Endothelial cell of umbilical vein (primary cell): ENCODE measurements around the gene LOXL1. TPM values are rescaled to one million over a fixed set of nuclear protein-coding genes. Genes with fewer than 3 reads are reported as not detected.

Source experiments
- BruUV-seq: library from RNA; stranded (reverse); fragments of 400-500 nt; replicated peaks from 2 replicates; lab custom pipeline; 2021; lab: Mats Ljungman, UMichigan
- CTCF ChIA-PET: fragments of 300-600, 350-600 bp; sonication (Branson Sonifier 250); formaldehyde crosslinking; loops from one replicate; lab custom pipeline; 2021; ENCODE audit warnings: antibody characterized with exemption, inconsistent platforms; lab: Charles Lee
- POLR2A ChIA-PET: fragments of 300-600, 350-600 bp; sonication (Branson Sonifier 250); formaldehyde crosslinking; loops from one replicate; lab custom pipeline; 2021; ENCODE audit warnings: antibody characterized with exemption, inconsistent platforms; lab: Charles Lee
- DNase-seq: peaks from one replicate; pipeline ENCODE4 v3.0.0-alpha.2; 2011; ENCODE audit warnings: low read depth, low spot score
- FAIRE-seq: peaks from 2 replicates; lab custom pipeline; 2011; peaks lifted over from hg19 to GRCh38; lab: Jason Lieb, UNC
- H2AFZ ChIP-seq: 2 replicates; pipeline ENCODE4 v1.6.0; 2012; ENCODE audit warnings: low read depth, low read length, control low read depth, inconsistent platforms
- H3K27ac ChIP-seq: 2 replicates; pipeline ENCODE4 v1.5.1; 2011; ENCODE audit warnings: low read depth, mild to moderate bottlenecking, control low read depth, low read length, moderate library complexity; ENCODE audit not compliant: insufficient read depth
- H3K27me3 ChIP-seq, 2 experiments: 2 replicates each; pipeline versions ENCODE4 v1.6.0 to v1.6.1; 2011; ENCODE audit warnings: low read length in 2 of 2, mixed read lengths in 1 of 2; ENCODE audit not compliant: control insufficient read depth in 2 of 2, insufficient read depth in 2 of 2
- H3K36me3 ChIP-seq, 2 experiments: 2 replicates in 1 of 2; 3 replicates in 1 of 2; pipeline ENCODE4 v1.5.1; 2011; ENCODE audit warnings: low read length in 2 of 2, mild to moderate bottlenecking in 1 of 2, moderate library complexity in 1 of 2; ENCODE audit not compliant: control insufficient read depth in 2 of 2, insufficient read depth in 2 of 2; ENCODE audit errors: extremely low read depth in 1 of 2
- H3K4me1 ChIP-seq: 3 replicates; pipeline ENCODE4 v1.5.1; 2011; ENCODE audit warnings: mild to moderate bottlenecking, low read length; ENCODE audit not compliant: control insufficient read depth, insufficient read depth; ENCODE audit errors: extremely low read depth
- H3K4me2 ChIP-seq: 2 replicates; pipeline ENCODE4 v1.6.1; 2011; ENCODE audit warnings: low read length, control low read depth, mixed read lengths; ENCODE audit not compliant: insufficient read depth
- H3K4me3 ChIP-seq, 3 experiments: fragments of 200-600 bp in 1 of 3; sonication (generic), shearing (Covaris generic) in 1 of 3; replicated peaks in 1 of 3; 2 replicates each; pipeline ENCODE4 v1.5.1; 2011 to 2016; ENCODE audit warnings: control low read depth in 3 of 3, low read length in 3 of 3, mild to moderate bottlenecking in 2 of 3, inconsistent platforms in 1 of 3, low read depth in 1 of 3, moderate library complexity in 1 of 3; ENCODE audit not compliant: insufficient read depth in 1 of 3
- H3K79me2 ChIP-seq: 2 replicates; pipeline ENCODE4 v1.6.0; 2012; ENCODE audit warnings: low read length, inconsistent platforms; ENCODE audit not compliant: control insufficient read depth, insufficient read depth
- H3K9ac ChIP-seq: replicated peaks from 2 replicates; pipeline ENCODE3; 2011; ENCODE audit warnings: low read length, control low read depth; ENCODE audit not compliant: insufficient read depth; ENCODE audit errors: extremely low read depth
- H3K9me1 ChIP-seq: replicated peaks from 3 replicates; pipeline ENCODE4 v1.6.0; 2011; ENCODE audit warnings: mild to moderate bottlenecking, low read length; ENCODE audit not compliant: control insufficient read depth, insufficient read depth; ENCODE audit errors: extremely low read depth
- H3K9me3 ChIP-seq: replicated peaks from 2 replicates; pipeline ENCODE4 v1.5.1; 2012; ENCODE audit warnings: low read length, inconsistent platforms; ENCODE audit not compliant: control insufficient read depth, insufficient read depth
- H4K20me1 ChIP-seq: replicated peaks from 2 replicates; pipeline ENCODE3; 2011; ENCODE audit warnings: mild to moderate bottlenecking, low read length; ENCODE audit not compliant: control insufficient read depth, insufficient read depth; ENCODE audit errors: extremely low read depth
- CTCF ChIP-seq, 2 donors: IDR thresholded peaks; 1 replicate in 1 of 2; 2 replicates in 1 of 2; pipeline ENCODE4 v1.5.1; 2011; ENCODE audit warnings: low read length in 2 of 2, mild to moderate bottlenecking in 2 of 2, moderate library complexity in 2 of 2, control low read depth in 1 of 2, inconsistent platforms in 1 of 2, low read depth in 1 of 2; ENCODE audit not compliant: insufficient read depth in 1 of 2; ENCODE audit errors: extremely low read depth in 1 of 2
- EZH2 ChIP-seq: IDR thresholded peaks from 2 replicates; pipeline ENCODE4 v1.6.1; 2012; ENCODE audit warnings: borderline replicate concordance, low read depth, mild to moderate bottlenecking, moderate library complexity, low read length, inconsistent platforms; ENCODE audit not compliant: severe bottlenecking
- FOS ChIP-seq: IDR thresholded peaks from 2 replicates; pipeline ENCODE4 v1.6.1; 2011; ENCODE audit warnings: mild to moderate bottlenecking, low read length, moderate library complexity, borderline replicate concordance; ENCODE audit not compliant: insufficient read depth
- GATA2 ChIP-seq: IDR thresholded peaks from 2 replicates; pipeline ENCODE4 v1.7.0; 2011; ENCODE audit warnings: low read depth, mild to moderate bottlenecking, moderate library complexity, mixed read lengths, low read length; ENCODE audit not compliant: insufficient read length, insufficient read depth
- JUN ChIP-seq: IDR thresholded peaks from 2 replicates; pipeline ENCODE4 v1.6.1; 2011; ENCODE audit warnings: borderline replicate concordance, low read depth; ENCODE audit not compliant: insufficient read length, insufficient read depth
- MAX ChIP-seq: IDR thresholded peaks from 2 replicates; pipeline ENCODE4 v1.6.1; 2011; ENCODE audit not compliant: insufficient read depth, insufficient read length
- MYC ChIP-seq: IDR thresholded peaks from one replicate; pipeline ENCODE4 v1.6.1; 2011; ENCODE audit warnings: mild to moderate bottlenecking, low read depth, low read length
- POLR2A ChIP-seq: IDR thresholded peaks from 2 replicates; pipeline ENCODE4 v1.6.1; 2012; ENCODE audit warnings: low read depth, mild to moderate bottlenecking, control low read depth, low read length
- POLR2AphosphoS5 ChIP-seq: IDR thresholded peaks from 2 replicates; pipeline ENCODE4 v1.6.1; 2012; ENCODE audit warnings: low read depth, mild to moderate bottlenecking, control low read depth, low read length, moderate library complexity; ENCODE audit not compliant: insufficient read depth
- dilution Hi-C: fragments of 300-500 bp; cut with MboI; formaldehyde crosslinking; loops from one replicate; pipeline ENCODE4 v1.15.0; 2019; ENCODE audit warnings: low sequenced_read_pairs; ENCODE audit not compliant: extremely low pct_ligation_motif_present
- intact Hi-C: fragments of 100-400 bp; cut with micrococcal nuclease; formaldehyde crosslinking; loops from one replicate; pipeline ENCODE4 v1.10.0; 2022
- polyA plus RNA-seq, 4 experiments: library from polyadenylated mRNA; depleted of rRNA in 3 of 4; stranded (reverse) in 3 of 4; unstranded in 1 of 4; fragments of >200 nt; gene quantifications; 2 replicates each; pipeline versions ENCODE4 v1.2.1 to v1.2.3, GENCODE V29; 2011 to 2012; ENCODE audit warnings: missing spikeins in 1 of 4
- total RNA-seq: library from RNA; stranded (reverse); gene quantifications from 2 replicates; pipeline ENCODE4 v1.2.3, GENCODE V29; 2021

LOXL1 gene
- total and polyA plus RNA-seq, 2 donors (not counting 3 experiments of a cell fraction or from before 2014, with no cell fraction given), result 5.2 to 14.4 TPM

- FAIRE-seq, result no peak
- dilution Hi-C loops, result no loop called here
These were observed 23.2 kb downstream of the LOXL1 start for GRCh38 chr15:73949496-73949895.

More at GRCh38 chr15:73949496-73949895, 23.2 kb downstream of the LOXL1 start:
- no peaks in the 10 kb centered on the region for H3K9me1 ChIP-seq
- no TSS peak for BruUV-seq
- H3K27me3 ChIP-seq, result no peaks in the 10 kb centered on the region
- no peak for DNase-seq
- TF ChIP-seq MYC (no peak), POLR2AphosphoS5 (no peak), GATA2 (no peak), JUN (no peak), POLR2A (no peak), EZH2 (no peak), MAX (no peak), CTCF (IDR thresholded peaks at IDR 0.05; ENCODE audit: extremely low read depth in 1 of 2, insufficient read depth in 1 of 2, low read depth in 1 of 2, low read length in 2 of 2) (no peak), FOS (no peak)
- no peaks in the 10 kb centered on the region for H3K36me3 ChIP-seq
- ChIA-PET CTCF (interaction anchor here (0.6 to 6.9 kb wide), 8 partner anchors 10 to 372 kb away, joined by 3 to 217 read pairs (median 17); no protein-coding TSS in a partner anchor), POLR2A (no interaction called here)
- peaks cover 7% of the 10 kb centered on the region for H3K4me1 ChIP-seq
- no peak overlapping the region for H3K4me3 ChIP-seq
- no peaks in the 10 kb centered on the region for H4K20me1 ChIP-seq
- H3K27ac ChIP-seq, result no peak overlapping the region
- no peak overlapping the region for H3K9ac ChIP-seq
- H3K9me3 ChIP-seq, result no peaks in the 10 kb centered on the region
- H3K4me2 ChIP-seq, result no peak overlapping the region
- no peak overlapping the region for H2AFZ ChIP-seq
- intact Hi-C loops, result no loop called here
- no peaks in the 10 kb centered on the region for H3K79me2 ChIP-seq
